Raji (cell line): ENCODE measurements around the gene EXOC3L1.

ENCODE experiments used
- POLR2A ChIP-seq: IDR thresholded peaks from 2 replicates; pipeline ENCODE4 v1.6.1; 2011; ENCODE audit warnings: low read depth, low read length, control low read depth; ENCODE audit not compliant: insufficient read depth

Gene EXOC3L1, protein sequence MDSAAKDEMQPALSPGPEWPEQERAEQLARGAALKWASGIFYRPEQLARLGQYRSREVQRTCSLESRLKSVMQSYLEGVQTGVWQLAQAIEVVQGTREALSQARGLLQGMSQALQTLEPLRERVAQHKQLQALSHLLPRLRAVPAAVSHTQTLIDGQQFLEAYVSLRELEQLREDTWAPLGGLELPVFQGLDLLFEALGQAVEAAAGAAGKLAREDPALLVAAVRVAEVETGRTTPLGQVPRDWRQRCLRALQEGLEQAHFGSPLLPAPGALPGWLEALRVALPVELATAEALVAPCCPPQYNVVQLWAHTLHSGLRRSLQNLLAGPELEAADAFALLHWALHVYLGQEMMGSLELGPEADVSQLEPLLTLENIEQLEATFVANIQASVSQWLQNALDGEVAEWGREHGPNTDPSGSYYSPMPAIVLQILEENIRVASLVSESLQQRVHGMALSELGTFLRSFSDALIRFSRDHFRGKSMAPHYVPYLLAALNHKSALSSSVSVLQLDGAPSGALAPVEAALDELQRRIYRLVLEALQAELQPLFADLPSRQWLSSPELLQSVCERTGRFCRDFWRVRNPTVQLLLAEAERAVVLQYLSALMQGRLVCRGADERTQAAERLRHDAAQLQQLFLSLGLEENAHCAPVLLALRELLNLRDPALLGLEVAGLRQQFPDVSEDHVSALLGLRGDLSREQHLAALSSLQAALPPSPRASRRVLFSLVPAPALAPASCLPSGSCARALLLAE

DNA sequence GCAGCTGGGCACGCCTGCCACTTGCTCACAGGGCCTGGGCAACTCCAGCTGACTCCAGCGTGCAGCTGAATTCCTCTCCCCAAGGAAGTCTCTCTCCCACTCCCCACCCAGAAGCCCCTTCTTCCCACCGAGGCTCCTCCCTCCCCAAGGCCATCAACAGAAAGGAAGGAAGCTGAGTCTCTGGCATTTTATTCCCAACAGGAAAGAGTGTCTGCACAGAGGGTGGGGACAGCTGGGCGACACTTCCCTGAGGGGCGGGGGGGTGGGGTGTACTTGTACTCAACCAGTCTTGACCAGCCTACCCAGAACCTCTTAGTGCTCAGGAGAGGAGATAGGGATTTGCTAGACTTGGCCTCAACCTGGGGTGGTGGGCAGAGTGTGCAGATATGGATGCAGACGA lies at the start of gene EXOC3L1:
Gene EXOC3L1 (minus strand): TSS at position 96 of the 400 bp plus-strand sequence. CDS start 460 bp downstream, outside the sequence.
- TF ChIP-seq POLR2A: no peak

DNA sequence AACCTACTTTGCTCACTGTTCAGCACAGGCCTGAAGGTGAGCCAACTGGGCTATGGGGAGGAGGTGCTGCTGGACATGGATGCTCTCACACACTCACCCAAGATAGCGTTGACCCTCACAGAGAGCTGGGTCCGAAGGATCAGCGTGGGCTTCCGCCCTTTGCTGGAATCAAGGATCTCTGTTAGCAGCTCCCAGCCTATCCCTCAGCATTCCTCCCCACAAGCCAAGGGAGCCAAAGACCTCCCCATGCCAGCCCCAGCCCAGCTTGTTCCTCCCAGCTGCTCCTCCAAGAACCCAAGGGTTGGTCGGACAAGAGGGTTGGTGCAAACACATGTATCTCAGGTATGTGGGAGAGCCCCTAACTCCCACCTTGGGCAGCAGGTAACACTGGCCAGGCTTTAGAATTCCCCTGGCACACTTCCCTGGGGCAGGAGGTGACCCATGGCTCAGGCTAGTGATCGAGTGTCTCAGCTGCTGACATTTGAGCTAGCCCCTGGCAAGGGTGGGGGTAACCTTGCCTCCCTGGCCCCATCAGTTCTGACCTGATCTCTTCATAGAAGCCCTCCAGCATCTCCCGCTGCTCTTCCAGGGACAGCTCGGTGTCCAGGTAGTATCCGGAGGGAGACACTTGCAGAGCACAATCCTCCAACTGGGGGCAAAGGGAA lies 49.0 kb upstream of the EXOC3L1 start:
- TF ChIP-seq POLR2A: no peak

DNA sequence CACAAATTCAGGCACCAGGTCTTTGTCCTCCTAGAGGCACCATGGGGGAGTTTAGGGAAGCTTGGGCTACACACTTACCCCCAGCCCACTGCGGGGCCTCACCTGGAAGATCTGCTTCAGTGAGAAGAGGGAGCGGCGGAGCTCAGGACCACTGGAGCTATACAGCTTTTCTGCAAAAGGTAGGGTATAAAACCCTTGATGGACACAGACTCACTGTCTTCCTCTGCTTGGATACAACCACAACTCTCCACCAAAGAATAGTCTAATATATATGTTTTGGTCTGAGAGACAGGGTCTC lies 48.3 kb upstream of the EXOC3L1 start:
- no peak for TF ChIP-seq POLR2A

DNA sequence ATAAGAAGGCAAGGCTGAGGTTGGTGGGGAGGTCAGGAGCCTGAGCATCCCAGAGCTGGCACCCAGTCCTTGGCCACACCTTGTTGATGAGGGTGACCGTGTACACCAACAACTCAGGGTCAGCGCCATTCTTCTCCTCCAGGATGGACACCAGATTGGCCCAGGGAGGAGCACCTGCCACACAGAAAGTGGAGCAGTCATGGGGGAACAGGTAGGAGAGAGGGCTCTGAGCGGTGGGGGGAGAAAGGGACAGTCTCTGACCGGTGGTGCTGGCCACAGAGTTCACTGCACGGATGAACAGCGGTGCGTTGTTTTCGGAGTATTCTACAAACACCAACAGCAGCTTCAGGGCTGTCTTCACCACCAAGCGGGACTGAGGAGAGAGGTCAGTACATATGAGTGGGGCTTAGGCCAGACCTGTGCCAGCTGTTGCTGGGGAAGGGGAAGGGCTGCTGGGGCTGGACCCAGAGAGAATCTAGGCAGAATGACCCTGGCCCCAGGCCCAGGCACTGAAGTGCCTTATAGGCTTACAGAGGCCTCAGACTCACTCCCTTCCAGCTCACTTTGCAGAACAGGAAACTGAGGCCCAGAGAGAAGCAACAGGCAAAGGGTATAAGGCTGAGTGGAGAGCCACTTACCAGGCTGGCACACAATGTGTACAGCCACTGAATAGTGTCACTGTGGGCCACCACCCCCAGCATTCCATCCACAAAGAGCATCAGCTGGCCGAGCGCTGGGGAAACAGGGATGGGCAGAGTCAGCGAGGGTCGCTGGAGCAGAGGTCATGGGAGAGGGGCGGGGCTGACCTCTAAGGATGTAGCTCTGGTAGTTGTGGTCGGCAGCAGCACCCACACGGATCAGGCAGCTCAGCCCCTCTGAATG lies 47.7 kb upstream of the EXOC3L1 start:
- no peak for TF ChIP-seq POLR2A

DNA sequence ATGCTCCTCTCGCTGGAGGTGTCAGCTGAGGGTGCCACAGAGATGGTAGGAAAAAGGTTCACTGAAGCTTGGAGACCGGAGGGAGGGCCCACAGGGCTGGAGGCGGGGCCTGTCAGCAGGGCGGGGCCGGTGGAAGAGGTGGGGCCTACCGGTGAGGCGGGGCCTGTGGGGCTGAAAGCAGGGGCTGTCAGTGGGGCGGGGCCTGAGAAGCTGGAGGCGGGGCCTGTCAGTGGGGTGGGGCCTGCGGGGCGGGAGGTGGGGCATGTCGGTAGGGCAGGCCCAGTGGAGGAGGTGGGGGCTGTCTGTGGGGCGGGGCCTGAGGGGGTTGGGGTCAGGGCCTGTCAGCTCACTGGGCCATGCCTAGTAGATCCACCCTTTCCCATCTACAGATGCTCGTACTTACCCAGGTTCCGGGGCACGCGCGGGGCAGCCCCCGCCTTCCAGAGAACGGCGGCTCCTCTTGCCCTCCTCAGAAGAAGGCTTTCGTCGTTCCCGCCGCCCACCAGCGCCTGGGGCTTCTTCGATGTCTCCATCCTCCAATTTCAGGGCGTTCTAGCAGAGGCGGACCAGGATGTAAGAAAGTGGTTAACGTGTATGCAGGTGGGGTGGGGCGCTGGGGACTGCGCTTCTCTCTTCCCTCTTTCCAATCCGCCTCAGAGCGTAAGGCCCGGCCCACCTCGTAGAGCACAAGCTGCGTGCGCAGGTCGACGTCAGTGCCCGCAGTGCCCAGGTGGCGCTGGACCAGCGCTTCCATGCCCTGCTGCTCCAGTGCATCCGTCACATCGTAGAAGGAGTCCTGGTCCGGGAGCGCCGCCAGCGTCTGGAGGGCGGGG lies 46.8 kb upstream of the EXOC3L1 start:
- TF ChIP-seq POLR2A: no peak

DNA sequence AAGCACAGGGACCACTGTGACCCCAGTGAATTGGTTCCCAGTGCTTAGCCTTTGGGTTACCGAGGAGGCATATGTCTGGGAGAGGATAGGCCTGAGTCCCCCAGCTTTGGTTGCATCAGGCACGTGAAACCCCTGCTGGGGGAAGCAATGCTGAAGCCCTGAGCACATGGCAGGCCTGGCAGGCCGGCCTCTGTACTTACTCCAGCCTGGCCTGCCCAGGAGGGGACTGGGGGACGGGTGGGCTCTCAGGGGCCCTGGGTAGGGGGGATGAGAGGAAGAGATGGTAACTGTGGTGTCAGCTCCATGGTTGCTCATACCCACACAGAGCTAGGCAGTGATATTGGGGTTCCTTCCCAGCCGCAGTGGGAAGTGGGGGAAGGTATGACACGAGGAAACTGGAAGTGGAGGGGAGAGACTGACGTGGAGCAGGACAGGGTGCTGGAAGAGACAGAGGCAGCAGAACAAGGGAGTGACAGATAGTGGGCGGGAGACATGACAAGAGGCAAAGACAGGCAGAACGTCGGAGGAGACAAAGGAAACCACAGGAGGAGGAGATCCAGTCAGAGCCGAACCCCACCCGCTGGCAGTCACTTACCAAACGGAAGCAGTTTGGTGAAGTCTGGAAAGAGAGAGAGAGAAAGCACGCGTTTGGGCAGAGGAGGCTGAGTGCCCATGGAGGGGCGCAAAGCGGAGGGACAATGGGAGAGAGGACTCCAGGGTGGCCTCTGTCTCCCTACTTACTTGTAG lies 46.1 kb upstream of the EXOC3L1 start:
- TF ChIP-seq POLR2A: no peak

DNA sequence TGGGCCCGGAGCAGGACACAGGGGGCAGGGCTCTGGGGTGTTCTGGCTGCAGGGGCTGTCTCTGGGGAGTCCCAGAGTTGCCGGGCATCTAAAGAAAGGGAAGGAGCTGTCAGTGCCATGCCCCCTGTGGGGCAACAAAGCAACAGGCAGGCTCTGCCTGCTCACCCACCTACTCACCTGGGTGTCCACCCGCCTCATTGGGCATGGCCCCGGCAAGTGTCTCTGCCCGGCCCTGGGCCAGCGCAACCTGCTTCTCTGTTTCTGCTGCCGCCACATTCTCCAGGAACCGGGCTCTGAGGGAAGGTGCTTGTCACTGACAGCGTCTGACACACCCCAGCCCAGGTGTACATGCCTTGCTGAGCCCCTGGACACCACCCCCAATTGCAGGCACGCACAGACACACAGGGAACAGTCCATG lies 44.3 kb upstream of the EXOC3L1 start:
- TF ChIP-seq POLR2A: no peak

DNA sequence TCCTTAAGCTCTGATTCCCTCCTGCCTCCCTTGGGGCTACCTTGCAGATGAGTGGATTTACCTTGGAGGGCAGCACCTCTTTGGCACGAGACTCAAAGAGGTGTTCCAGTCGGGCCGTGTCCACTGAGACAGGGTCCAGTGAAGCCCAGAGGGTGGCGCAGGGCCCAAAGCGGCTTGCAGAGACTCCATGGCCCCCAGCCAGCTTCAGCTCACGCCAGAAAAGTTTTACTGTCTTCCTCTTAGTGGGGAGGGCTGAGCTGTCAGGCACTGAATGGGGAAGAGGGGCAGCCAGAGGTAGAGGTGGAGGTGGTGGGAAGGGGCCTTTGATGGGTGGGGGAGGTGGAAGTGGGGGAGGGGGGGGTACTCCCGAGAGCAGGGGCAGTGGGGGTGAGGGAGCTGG lies 43.7 kb upstream of the EXOC3L1 start:
- no peak for TF ChIP-seq POLR2A

DNA sequence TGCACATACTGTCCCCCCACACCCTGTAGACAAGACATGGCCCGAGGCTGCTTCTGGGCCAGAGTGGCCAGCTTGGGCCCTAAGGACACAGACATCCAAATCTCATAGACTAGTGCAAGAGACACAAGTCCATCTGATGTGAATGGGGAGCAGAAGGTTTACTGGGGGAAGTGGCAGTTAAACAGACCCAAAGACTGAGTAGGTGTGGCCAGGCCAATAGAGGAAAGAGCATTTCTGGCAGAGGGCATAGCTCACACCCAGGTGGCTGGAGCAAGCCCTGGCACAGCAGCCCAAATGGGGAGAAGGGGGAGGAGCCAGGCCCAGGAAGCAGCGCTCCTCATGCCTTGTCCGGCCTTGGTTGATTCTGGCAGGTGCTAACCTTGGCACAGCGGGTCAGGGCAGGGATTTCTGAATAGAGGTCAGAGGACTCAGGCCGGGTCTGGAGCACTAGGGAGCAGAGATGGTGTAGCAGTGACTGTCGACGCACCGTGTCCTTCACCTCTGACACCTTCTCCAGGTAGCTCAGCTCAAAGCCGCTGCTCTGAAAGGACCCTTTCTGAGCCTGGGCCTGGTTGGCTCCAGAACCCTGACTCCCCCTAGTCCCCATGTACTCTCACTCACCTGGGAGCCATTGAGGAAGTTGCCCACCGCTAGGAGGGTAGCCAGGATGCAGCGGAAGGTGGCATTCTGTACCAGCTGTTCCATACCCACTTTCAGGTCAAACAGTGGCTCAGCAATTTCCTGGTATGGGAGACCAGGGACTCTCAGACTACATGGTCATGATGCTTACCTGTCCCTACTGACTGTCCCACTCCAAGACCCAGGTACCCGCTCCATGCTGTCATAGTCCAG lies 41.1 kb upstream of the EXOC3L1 start:
- 0 out of 2 replicates have a peak, but pooled peaks have one; percentile 8 for TF ChIP-seq POLR2A

DNA sequence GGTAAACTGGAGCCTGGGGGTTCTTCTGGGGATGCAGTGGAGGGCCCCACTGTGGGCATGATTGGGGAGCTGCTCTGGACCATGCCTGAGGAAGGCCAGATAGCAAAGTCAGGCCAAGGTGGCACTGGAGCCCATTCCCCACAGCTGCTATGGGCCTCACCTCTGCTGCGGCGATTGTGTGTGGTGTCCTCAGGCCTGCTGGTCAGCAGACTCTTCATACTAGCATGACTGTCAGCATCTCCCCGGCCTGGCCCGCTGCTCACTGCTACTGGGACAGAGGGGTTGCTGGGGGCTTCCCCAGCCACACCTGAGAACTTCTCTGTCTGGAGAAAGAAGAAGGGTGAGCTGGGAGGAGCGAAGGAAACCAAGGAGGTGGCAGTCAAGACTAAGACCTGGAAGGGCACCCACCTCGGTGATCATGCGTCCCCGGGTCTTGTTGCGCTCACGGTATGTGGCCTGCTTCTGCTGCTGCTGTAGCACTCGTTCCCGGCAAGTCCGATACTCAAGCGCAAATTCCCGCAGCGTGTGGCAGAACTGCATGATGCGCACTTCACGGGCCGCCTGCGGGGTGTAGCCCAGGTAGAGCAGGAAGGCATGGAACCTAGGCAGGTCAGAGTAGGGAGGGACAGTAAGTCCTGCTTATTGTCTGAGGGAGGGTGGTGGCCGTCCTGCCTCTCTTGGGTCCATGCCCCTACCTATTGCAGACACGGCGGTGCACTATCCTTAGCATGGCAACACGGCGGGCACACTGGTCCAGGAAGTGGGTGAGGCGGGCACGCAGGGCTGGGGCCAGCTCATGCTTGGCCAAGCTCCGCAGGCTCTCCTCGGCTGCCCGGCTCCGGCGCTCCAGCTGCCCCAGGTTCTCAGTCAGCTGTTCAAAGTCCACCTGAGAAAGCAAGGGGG lies 40.2 kb upstream of the EXOC3L1 start:
- no peak for TF ChIP-seq POLR2A

DNA sequence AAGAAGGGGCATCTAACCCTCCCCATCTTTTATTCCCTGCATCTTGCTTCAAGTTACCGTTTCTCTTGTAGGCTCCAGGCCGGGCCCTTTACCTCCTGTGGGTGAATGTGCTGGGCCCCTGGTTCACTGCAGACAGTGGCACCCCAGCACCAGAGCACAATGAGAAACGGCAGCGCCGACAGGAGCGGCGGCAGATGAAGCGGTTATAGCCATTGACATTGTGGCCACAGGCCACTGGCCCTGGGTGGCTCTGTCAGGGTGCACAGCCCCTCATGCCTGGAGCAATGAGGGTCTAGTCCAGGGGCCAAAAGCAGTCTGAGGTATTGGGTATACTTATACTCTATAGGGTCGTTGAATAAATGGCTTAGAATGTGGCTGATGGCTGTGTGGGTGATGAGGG lies 39.0 kb upstream of the EXOC3L1 start:
- no peak for TF ChIP-seq POLR2A

DNA sequence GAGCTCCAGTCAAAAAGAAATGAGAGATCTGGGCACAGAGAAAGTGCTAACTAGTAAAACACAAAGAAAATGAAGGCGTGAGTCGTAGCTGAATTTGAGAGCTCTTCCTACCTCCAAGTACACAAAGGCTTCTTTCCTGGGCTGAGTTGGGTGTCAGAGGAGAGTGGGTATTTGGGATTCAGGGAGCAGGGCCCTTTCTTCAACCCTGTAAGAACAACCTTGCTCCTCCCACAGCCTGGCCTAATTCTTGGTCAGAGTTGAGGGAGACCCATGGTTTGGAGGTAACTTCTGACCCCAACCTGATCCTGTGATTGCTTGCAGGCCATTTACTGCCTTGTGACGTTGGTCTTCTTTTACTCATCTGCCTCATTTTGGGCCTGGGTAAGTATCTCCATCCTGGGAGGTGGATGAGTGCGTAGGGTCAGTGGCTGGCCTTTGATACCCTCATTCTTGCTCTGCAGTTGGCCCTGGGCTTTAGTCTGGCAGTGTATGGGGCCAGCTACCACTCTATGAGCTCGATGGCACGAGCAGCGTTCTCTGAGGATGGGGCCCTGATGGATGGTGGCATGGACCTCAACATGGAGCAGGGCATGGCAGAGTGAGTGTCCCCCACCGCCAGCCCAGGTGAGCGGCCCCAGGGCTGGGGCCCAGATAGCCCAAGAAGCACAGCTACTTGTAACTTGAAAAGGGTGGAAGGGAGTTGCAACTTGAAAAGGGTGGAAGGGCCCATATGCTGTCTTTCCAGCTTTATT lies 38.3 kb upstream of the EXOC3L1 start:
- no peak for TF ChIP-seq POLR2A
